ENCODE results near the gene EPAS1. TPM values are rescaled to one million over a fixed set of nuclear protein-coding genes. Genes with fewer than 3 reads are reported as not detected.

The EPAS1 gene
- total RNA-seq, 1 experiment from 2014 or later = 8.5 TPM

- peaks cover 11% of the 10 kb centered on the region for H3K9me3 Mint-ChIP-seq
- no peak for TF ChIP-seq ELF4 (CRISPR knock-in tag; IDR thresholded peaks at IDR 0.05; ENCODE audit: low read depth)
- TF ChIP-seq NR1H2 (CRISPR knock-in tag; IDR thresholded peaks at IDR 0.05) = no peak
- TF ChIP-seq ZNF317 (CRISPR knock-in tag; IDR thresholded peaks at IDR 0.05; ENCODE audit: borderline replicate concordance, low read depth) = no peak
- TF ChIP-seq NFYB (CRISPR knock-in tag; conservative IDR thresholded peaks at IDR 0.05; ENCODE audit: low read depth) = no peak
- H3K36me3 Mint-ChIP-seq = peaks cover 4% of the 10 kb centered on the region; the same call in 1 of the 2 replicates
- no peak overlapping the region for H3K4me3 Mint-ChIP-seq
- no peaks in the 10 kb centered on the region; the same call in 1 of the 2 replicates for H3K27me3 Mint-ChIP-seq (ENCODE audit: low read depth)
- H3K27ac Mint-ChIP-seq = no peak overlapping the region
- CTCF ChIA-PET = interaction anchor here (0.6 kb wide), 1 partner anchor 26 kb away, joined by 4 read pairs; no protein-coding TSS in a partner anchor
- POLR2A ChIA-PET = no interaction called here
- no peak for ATAC-seq
- DNase-seq (ENCODE audit: low spot score) = no peak
- no peaks in the 10 kb centered on the region for H3K4me1 Mint-ChIP-seq
Observed at GRCh38 chr2:46369783-46370182, 72.6 kb downstream of the EPAS1 start.

- ChIA-PET CTCF (no interaction called here), POLR2A (no interaction called here)
- DNase-seq (ENCODE audit: low spot score) = no peak
- no peak overlapping the region for H3K27ac Mint-ChIP-seq
- no peak for ATAC-seq
- H3K4me1 Mint-ChIP-seq = no peaks in the 10 kb centered on the region
- no peaks in the 10 kb centered on the region; the same call in 1 of the 2 replicates for H3K27me3 Mint-ChIP-seq (ENCODE audit: low read depth)
- H3K36me3 Mint-ChIP-seq = peaks cover 3% of the 10 kb centered on the region; the same call in 1 of the 2 replicates
- no peak overlapping the region for H3K4me3 Mint-ChIP-seq
- TF ChIP-seq ZSCAN18 (CRISPR knock-in tag; IDR thresholded peaks at IDR 0.05) (no peak), SP1 (CRISPR knock-in tag; conservative IDR thresholded peaks at IDR 0.05) (no peak), SMAD3 (CRISPR knock-in tag; IDR thresholded peaks at IDR 0.05; ENCODE audit: borderline replicate concordance) (no peak), GTF2I (CRISPR knock-in tag; conservative IDR thresholded peaks at IDR 0.05) (no peak), CREB1 (CRISPR knock-in tag; IDR thresholded peaks at IDR 0.05) (no peak), TEAD1 (CRISPR knock-in tag; IDR thresholded peaks at IDR 0.05) (no peak), ZNF425 (CRISPR knock-in tag; conservative IDR thresholded peaks at IDR 0.05) (no peak), CBFB (CRISPR knock-in tag; IDR thresholded peaks at IDR 0.05; ENCODE audit: low read depth) (no peak), STAT6 (CRISPR knock-in tag; conservative IDR thresholded peaks at IDR 0.05; ENCODE audit: low read depth) (no peak), SMAD4 (CRISPR knock-in tag; IDR thresholded peaks at IDR 0.05) (no peak), USF1 (CRISPR knock-in tag; IDR thresholded peaks at IDR 0.05) (no peak), ZBTB43 (CRISPR knock-in tag; IDR thresholded peaks at IDR 0.05) (no peak), E2F1 (CRISPR knock-in tag; IDR thresholded peaks at IDR 0.05) (no peak), SOX15 (CRISPR knock-in tag; IDR thresholded peaks at IDR 0.05) (no peak), ARID4B (CRISPR knock-in tag; IDR thresholded peaks at IDR 0.05; ENCODE audit: borderline replicate concordance) (no peak)
- peaks cover 10% of the 10 kb centered on the region for H3K9me3 Mint-ChIP-seq
Observed at GRCh38 chr2:46371854-46372253, 74.6 kb downstream of the EPAS1 start.

Data from WTC11 (cell line).